Gastroesophageal sphincter (tissue), 4 donors: ENCODE results near the gene HDAC4. TPM values are rescaled to one million over a fixed set of nuclear protein-coding genes. Genes with fewer than 3 reads are reported as not detected.

Experiments used
- ATAC-seq: fragments of 150-250 bp; one replicate; pipeline ENCODE4 v1.9.1; 2016; ENCODE audit warnings: mild to moderate bottlenecking, moderate library complexity
- H3K27ac ChIP-seq, 4 donors: fragments of 200-600 bp; sonication (generic) in 3 of 4; 1 replicate in 3 of 4; 2 replicates in 1 of 4; pipeline ENCODE4 v1.5.1; 2016 to 2019
- H3K27me3 ChIP-seq: fragments of 200-600 bp; sonication (generic); one replicate; pipeline ENCODE4 v1.5.1; 2019
- H3K36me3 ChIP-seq, 2 donors: fragments of 200-600 bp; sonication (generic); one replicate each; pipeline ENCODE4 v1.5.1; 2019; ENCODE audit warnings: control low read depth in 1 of 2
- H3K4me1 ChIP-seq, 3 donors: fragments of 200-600 bp; sonication (generic); 1 replicate in 2 of 3; 2 replicates in 1 of 3; pipeline ENCODE4 v1.5.1; 2016 to 2019; ENCODE audit warnings: control low read depth in 2 of 3
- H3K4me3 ChIP-seq, 2 donors: fragments of 200-600 bp; sonication (generic); one replicate each; pipeline ENCODE4 v1.5.1; 2019; ENCODE audit warnings: mild to moderate bottlenecking in 1 of 2, moderate library complexity in 1 of 2
- H3K9me3 ChIP-seq, 3 donors: fragments of 200-600 bp; sonication (generic); one replicate each; pipeline ENCODE4 v1.5.1; 2017 to 2019; ENCODE audit warnings: control low read depth in 2 of 3
- CTCF ChIP-seq, 4 experiments: fragments of 200-600 bp in 2 of 4; fragments of 450-650 bp in 2 of 4; sonication (generic) in 1 of 4; IDR thresholded peaks; one replicate each; pipeline ENCODE4 v1.5.1; 2017 to 2019; ENCODE audit warnings: antibody characterized with exemption in 4 of 4, mild to moderate bottlenecking in 2 of 4, moderate library complexity in 2 of 4
- EP300 ChIP-seq: sonication (generic); formaldehyde crosslinking; IDR thresholded peaks from one replicate; pipeline ENCODE4 v1.6.1; 2017; ENCODE audit warnings: antibody characterized with exemption, mild to moderate bottlenecking
- POLR2A ChIP-seq, 2 donors: fragments of 450-650 bp; IDR thresholded peaks; one replicate each; pipeline ENCODE4 v1.6.1; 2017; ENCODE audit warnings: antibody characterized with exemption in 2 of 2, mild to moderate bottlenecking in 2 of 2, moderate library complexity in 1 of 2
- POLR2AphosphoS5 ChIP-seq: sonication (generic); formaldehyde crosslinking; IDR thresholded peaks from one replicate; pipeline ENCODE4 v1.6.1; 2017; ENCODE audit warnings: antibody characterized with exemption
- WGBS, 2 donors: methylation state at CpG; one replicate each; pipeline ENCODE4 v1.1.5; 2018; ENCODE audit warnings: low coverage in 1 of 2; 5-methylcytosine and 5-hydroxymethylcytosine counted together
- total RNA-seq, 4 donors: library from RNA; depleted of rRNA; stranded (reverse); fragments of >200 nt; gene quantifications; one replicate each; pipeline ENCODE4 v1.1.0, GENCODE V29; 2016

Gene HDAC4
- total RNA-seq, 4 donors from 2014 or later: 41.3 to 104 (median 85.8) TPM

- Histone ChIP-seq H3K27me3 (no peaks in the 10 kb centered on the region), H3K36me3 (no peaks in the 10 kb centered on the region), H3K9me3 (peaks cover 0 to under 1% (median 0%) of the 10 kb centered on the region in 3 donors), H3K27ac (peak overlapping the region in 3 of 4 donors; percentile 82 to 87 (median 83)), H3K4me3 (no peak overlapping the region), H3K4me1 (peaks cover 2 to 87% (median 68%) of the 10 kb centered on the region in 3 donors)
- ATAC-seq: no peak
- TF ChIP-seq CTCF (IDR thresholded peaks at IDR 0.05) (no peak), EP300 (no peak), POLR2AphosphoS5 (no peak), POLR2A (IDR thresholded peaks at IDR 0.05) (no peak)
- WGBS, 2 donors: 87 to 88% methylated on average over 3 to 10 of the region's 23 CpGs
These were observed 138.2 kb downstream of the HDAC4 start for GRCh38 chr2:239262484-239263230.

- Histone ChIP-seq H3K9me3 (peaks cover 0 to 7% (median 0%) of the 10 kb centered on the region in 3 donors), H3K36me3 (no peaks in the 10 kb centered on the region), H3K27me3 (no peaks in the 10 kb centered on the region), H3K27ac (peak overlapping the region in 3 of 4 donors; percentile 25 to 83 (median 82)), H3K4me1 (peaks cover 0 to 85% (median 60%) of the 10 kb centered on the region in 3 donors), H3K4me3 (no peak overlapping the region)
- no peak for TF ChIP-seq CTCF (IDR thresholded peaks at IDR 0.05)
- no peak for TF ChIP-seq POLR2AphosphoS5
- TF ChIP-seq POLR2A (IDR thresholded peaks at IDR 0.05): no peak
- no peak for TF ChIP-seq EP300
- 50 to 80% methylated on average over 1 to 6 of the region's 22 CpGs for WGBS, 2 donors
- no peak for ATAC-seq
These were observed 138.9 kb downstream of the HDAC4 start for GRCh38 chr2:239261796-239262483.

GRCh38 chr2:239261356-239261755 is 139.5 kb downstream of the HDAC4 start:
- Histone ChIP-seq H3K4me1 (peaks cover 0 to 85% (median 55%) of the 10 kb centered on the region in 3 donors), H3K9me3 (peaks cover 0 to 7% (median 0%) of the 10 kb centered on the region in 3 donors), H3K4me3 (no peak overlapping the region), H3K27me3 (no peaks in the 10 kb centered on the region), H3K36me3 (no peaks in the 10 kb centered on the region), H3K27ac (peak overlapping the region in 3 of 4 donors; percentile 25 to 83 (median 82))
- no peak for TF ChIP-seq POLR2AphosphoS5
- TF ChIP-seq CTCF (IDR thresholded peaks at IDR 0.05): no peak
- TF ChIP-seq EP300: no peak
- no peak for TF ChIP-seq POLR2A (IDR thresholded peaks at IDR 0.05)
- WGBS, 2 donors: 87 to 100% methylated on average over 1 to 3 of the region's 8 CpGs
- ATAC-seq: no peak

GRCh38 chr2:239260546-239261327 is 140.1 kb downstream of the HDAC4 start:
- H3K36me3 ChIP-seq: no peaks in the 10 kb centered on the region
- WGBS, 2 donors: 90 to 100% methylated on average over 2 to 13 of the region's 21 CpGs
- H3K4me1 ChIP-seq: peaks cover 0 to 85% (median 48%) of the 10 kb centered on the region in 3 donors
- peak overlapping the region in 2 of 4 donors; percentile 82 to 83 for H3K27ac ChIP-seq
- no peaks in the 10 kb centered on the region for H3K27me3 ChIP-seq
- H3K9me3 ChIP-seq: peaks cover 0 to 7% (median 0%) of the 10 kb centered on the region in 3 donors
- H3K4me3 ChIP-seq: no peak overlapping the region
- no peak for ATAC-seq
- no peak for TF ChIP-seq POLR2AphosphoS5
- TF ChIP-seq CTCF (IDR thresholded peaks at IDR 0.05): no peak
- no peak for TF ChIP-seq EP300
- no peak for TF ChIP-seq POLR2A (IDR thresholded peaks at IDR 0.05)
